HG02642 (cell line): ENCODE results near the gene DNAJC28.
A peak's percentile ranks its signal among the peaks of the same experiment; 100 is the strongest.
"Not testable (repeated sequence)": the region's sequence is repeated elsewhere in the genome, so short reads cannot be mapped to it uniquely, and the experiment has no call there.

Experiments used
- ATAC-seq: cut with Tn5 transposase; IDR thresholded peaks from one replicate; pipeline ENCODE4 v1.9.1; 2021; ENCODE audit warnings: mild to moderate bottlenecking; ENCODE audit not compliant: unreplicated experiment, poor library complexity

Gene DNAJC28, protein sequence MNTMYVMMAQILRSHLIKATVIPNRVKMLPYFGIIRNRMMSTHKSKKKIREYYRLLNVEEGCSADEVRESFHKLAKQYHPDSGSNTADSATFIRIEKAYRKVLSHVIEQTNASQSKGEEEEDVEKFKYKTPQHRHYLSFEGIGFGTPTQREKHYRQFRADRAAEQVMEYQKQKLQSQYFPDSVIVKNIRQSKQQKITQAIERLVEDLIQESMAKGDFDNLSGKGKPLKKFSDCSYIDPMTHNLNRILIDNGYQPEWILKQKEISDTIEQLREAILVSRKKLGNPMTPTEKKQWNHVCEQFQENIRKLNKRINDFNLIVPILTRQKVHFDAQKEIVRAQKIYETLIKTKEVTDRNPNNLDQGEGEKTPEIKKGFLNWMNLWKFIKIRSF

DNA sequence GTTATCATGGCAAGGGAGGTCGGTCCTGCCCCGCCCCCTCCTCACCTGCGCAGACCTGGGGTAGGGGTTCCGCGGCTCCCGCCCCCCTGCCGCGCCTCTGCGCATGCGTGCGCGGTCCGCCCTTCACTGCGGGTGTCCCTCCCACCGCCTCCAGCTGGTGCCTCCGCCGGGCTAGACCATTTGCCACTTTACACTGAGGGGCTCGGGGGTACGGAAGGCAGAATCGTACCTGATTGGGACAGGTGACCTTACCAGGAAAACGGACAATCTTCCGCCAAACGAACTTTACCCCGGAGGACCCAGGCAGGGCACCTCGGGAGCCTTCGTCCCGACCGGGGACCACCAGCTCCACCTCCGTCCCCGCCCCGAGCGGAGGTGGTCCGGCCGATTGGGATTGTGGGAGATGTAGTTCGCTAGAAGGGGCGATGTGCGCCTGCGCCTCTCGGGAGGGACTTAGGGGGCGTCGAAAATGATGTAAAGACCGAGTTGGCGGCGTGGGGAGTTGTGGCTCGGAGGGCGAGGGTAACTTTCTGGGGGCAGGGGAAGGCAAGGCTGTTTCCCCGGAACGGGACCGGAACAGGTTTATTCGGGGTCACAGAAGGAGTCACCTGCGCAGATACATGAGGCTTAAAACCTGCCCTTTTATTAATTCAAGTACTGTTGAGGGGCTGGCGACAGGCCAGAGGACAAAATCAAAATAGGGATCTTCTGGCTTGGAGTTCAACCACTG lies at the start of gene DNAJC28:
Gene DNAJC28 (minus strand): TSS at position 344 of the 730 bp plus-strand sequence. CDS start 2,323 bp downstream, outside the sequence.
- ATAC-seq, result peak; percentile 97

DNA sequence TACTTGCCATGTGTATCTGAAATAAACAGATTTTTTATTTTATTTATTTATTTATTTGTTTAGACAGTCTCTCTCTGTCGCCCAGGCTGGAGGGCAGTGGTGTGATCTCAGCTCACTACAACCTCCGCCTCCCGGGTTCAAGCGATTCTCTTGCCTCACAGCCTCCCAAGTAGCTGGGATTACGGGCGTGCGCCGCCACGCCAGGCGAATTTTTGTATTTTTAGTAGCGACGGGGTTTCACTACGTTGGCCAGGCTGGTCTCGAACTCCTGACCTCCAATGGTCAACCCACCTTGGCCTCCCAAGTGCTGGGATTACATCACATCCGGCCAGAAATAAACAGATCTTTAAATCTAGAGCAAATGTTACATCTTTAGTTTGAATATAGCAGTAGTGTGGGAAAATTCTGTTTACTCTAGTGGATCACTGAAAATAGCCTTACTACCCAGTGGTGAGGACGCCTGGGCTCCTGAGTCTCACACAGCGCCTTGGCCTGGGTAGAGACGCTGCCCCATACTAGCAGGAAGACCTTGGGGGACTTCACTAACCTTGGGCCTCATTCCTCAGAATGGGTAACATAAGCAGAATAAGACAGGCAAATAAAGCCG lies 49.7 kb upstream of the DNAJC28 start:
- no peak for ATAC-seq

DNA sequence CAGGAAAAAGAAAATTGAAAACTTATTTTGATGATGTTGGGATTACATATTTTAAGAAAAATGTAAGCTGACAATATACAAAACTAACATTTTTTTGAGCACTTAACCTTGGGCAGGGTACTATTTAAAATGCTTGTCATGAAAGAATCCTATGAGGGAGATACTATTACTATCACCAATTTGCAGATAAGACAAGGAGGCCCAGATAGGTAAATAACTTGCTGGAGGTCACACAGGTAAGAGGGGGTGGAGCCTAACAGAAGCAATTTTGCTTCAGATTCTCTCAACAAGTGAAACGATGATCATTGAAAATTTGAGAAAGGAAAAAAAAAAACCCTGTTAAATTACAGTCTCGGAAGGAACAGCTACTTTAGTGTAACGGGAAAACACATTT lies 49.2 kb upstream of the DNAJC28 start:
- ATAC-seq, result no peak

DNA sequence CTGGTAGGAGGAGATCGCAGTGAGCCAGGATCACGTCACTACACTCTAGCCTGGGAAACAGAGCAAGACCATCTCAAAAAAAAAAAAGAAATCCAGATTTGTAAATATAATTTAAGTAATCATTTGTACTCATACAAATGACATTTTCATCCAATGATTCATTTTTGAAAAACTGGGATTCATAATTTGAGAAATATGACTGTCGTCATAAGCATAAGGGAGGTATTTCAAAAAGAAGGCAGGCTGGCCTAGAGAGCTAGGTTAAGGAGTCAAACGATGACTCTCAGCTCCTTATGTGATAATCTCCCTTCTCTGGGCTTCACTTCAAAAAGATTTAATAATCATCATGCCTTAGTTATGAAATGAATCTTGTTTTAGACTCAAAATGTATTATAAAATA lies 48.1 kb upstream of the DNAJC28 start:
- no peak for ATAC-seq

DNA sequence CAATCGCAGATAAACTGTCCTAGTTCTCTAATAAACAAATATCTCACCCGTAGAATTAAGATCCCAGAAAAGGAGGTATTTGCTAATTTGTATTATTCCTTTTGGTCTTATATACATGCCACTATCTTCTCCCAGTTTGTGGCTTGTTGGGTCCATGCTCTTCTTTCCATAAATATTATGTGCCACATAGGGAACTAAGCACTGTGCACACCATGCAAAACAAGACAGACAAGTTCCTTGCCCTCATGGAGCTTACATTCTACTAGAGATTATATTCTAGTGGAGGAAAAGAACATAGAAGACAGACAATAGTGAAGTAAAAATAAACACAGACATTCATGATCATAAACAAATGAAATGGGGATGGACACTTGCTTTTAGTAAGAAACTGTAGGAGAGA lies 45.7 kb upstream of the DNAJC28 start:
- ATAC-seq, result no peak

DNA sequence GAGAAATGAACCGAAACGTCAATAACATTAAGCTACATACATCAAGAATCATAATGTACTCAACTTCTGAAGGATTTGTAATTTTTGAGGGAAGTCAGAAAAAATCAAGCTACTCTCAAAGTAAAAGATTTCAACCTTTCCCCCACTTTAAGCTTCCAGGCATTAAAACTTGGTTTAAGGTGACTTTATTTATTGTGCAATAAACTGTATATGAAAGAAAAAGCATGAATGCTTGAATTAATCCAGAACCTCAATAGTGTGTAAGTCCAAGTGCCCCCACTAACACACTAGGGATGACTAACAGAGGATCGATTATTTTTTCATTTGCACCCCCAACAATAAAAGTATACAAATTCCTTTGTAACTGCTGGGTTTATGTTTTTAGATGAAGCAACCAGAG lies 39.5 kb upstream of the DNAJC28 start:
- no peak for ATAC-seq

DNA sequence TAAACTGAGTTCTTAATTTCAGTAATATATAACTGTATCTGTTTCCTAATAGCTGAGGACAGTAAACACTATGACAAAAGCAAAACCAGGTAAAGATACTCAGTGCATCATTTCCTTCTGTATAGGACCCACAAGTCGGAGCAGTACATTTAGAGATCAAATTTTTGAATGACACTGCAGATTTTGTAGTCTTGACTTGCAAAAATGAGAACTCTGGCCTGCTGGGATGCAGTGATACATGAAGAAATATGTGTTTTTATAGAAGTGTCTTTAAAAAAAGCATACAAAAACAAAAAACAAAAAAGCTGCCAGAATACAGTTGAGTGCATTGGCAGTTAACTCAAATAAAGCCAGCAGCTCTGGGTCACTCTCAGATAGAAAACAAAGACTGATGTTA lies 31.4 kb upstream of the DNAJC28 start:
- ATAC-seq, result no peak

DNA sequence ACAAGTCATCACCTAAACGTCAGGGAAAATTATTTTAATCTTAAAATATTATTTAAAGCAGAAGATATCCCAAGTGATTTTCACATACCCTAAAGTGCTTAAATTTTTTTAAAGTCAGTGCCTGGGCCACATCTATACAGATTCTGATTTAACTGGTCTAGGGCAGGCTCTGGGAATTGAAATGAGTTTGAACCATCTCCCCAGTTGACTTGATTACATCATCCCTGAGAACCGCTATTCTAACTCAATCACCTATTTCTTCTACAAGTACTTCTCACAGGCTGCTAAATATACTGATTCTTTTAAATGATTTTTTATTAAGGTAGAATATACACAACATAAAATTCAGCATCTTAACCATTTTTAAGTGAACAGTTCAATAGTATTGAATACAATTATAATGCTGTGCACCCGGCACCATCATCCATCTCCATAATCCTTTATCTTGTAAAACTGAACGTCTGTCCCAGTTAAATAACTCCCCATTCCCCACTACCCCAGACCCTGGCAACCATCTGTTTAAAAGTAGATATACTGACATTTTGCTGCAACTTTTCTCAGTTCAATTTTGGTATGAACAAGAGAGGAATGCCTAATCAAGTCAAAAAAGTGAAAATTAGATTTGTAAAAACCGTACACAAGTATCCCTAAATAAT lies 30.9 kb upstream of the DNAJC28 start:
- ATAC-seq, result no peak

DNA sequence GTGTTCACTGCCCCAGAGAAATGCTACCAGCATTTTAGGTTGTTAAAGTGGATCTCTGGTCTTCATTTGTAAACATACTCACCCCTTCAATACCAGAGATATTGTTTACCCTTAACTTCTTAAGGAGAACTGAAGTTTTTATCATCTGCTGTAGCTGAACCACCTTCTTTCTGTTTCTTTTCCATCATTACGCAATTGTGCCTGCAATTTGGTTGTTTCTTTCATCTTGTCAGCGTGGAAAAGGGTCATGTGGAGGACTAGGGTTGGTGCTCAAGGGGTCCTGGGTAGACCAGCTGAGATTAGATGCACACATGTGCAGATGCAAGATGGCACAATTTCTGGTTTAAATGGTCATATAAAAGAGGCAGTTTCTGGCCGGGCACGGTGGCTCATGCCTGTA lies 27.4 kb upstream of the DNAJC28 start:
- no peak for ATAC-seq

DNA sequence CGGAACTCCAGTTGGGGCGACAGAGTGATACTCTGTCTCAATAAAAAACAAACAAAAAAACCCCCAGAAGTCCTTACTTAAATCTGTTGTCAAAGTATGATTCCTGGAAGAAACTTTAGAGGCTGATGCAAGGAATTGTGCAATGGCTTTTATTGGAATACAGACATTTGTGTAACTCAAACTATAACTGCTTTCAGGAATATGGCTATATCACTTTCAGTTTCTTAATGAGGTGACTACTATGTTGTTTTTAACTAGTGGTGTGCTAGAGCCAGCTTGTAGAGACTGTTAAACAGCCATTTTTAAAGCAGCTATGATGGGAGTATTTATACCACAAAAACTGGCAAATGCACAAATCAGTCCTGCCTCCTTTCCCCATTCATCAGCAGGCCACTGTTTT lies 22.7 kb upstream of the DNAJC28 start:
- no peak for ATAC-seq

DNA sequence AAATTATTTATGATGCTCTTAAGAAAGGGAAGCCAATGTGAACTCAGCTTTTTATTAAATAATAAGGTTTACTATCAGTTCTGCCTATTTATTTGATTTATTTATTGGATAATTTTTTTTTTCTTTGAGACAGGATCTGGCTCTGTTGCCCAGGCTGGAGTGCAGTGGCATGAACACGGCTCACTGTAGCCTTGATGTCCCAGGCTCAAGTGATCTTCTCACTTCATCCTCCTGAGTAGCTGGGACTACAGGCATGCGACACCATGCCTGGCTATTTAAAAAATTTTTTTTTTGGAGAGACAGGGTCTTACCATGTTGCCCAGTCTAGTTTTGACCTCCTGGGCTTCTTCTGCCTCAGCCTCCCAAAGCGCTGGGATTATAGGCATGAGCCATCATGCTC lies 21.0 kb upstream of the DNAJC28 start:
- no peak for ATAC-seq

DNA sequence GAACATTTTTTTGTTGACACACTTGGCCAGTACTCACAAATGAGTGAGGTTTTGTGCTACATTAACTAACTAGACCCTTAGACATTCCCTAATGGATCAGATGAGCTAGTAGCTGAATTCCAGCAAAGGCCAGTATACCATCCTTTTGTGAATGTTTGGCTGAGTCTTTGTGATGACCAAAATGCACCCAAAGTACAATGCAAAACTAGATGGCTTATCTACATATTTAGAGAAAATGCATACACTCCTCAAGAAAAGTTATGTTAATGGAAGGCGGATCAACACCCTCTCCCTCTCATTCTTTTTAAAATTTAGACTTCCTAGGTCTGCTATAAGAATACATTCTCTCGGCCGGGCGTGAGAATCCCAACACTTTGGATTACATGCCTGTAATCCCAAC lies 20.1 kb upstream of the DNAJC28 start:
- ATAC-seq, result no peak

DNA sequence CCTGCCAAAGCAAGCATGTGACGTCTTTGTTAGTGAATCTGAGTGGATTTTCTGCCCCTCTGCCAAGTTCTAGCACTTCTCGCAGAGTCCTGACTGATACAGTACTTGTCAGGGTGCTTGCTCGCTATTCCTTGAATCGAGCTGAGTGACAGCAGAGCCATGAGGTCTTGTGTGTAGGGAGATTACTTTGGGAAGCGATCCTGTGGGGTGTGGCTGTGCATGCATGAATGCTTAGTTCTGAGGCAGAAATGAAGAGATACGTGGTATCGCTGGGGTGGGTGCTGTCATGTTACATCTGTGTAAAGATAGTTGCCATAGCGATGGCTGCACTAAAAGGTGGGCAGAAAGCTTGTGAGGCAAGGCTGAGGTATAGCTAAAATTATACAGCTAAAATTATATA lies 19.3 kb upstream of the DNAJC28 start:
- ATAC-seq, result no peak

DNA sequence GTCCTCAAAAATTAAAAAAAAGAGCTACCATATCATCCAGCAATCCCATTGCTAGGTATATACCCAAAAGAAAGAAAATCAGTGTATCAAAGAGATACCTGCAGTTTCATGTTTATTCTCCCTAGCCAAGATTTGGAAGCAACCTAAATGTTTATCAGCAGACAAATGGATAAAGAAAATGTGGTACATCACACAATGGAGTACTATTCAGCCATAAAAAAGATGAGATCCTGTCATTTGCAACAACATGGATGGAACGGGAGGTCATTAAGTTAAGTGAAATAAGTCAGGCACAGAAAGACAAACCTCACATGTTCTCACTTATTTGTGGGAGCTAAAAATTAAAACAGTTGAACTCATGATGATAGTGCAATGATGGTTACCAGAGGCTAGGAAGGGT lies 15.5 kb upstream of the DNAJC28 start:
- not testable (repeated sequence) for ATAC-seq

DNA sequence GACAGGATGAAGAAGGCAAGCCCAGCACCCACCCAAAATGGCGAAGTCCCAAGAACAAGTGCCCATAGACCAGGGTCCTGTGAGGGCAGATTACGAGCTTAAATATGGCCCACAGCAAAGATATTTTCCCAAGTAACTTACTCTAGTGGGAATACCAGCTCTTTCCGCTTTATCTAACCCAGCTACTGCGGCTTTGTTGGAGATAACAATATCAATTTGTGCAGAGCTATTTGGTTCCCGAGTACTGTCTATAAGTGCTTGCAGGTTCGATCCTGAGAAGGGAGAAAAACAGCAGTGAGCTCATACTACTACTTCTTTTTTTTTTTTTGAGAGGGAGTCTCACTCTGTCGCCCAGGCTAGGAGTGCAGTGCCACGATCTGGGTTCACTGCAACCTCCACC lies 14.3 kb upstream of the DNAJC28 start:
- no peak for ATAC-seq

DNA sequence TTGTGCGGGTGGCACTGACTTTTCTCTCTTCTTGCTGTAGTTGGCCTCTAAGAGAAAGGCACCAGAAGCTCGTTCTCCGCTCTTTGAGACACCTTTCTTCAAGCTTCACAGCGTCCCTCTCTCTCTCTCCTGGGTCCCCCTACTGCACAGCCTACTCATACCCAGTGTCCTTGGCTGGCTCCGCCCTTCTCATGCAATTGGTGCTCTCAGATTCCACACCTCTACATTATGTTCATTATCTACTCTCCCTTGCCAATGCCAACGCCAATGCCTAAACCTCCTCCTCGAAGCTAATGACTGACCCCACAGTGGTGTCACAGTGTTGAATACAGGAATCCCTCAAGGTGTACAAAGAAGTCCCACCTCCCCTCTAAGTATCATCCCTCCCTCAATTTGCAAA lies 4.8 kb upstream of the DNAJC28 start:
- no peak for ATAC-seq

DNA sequence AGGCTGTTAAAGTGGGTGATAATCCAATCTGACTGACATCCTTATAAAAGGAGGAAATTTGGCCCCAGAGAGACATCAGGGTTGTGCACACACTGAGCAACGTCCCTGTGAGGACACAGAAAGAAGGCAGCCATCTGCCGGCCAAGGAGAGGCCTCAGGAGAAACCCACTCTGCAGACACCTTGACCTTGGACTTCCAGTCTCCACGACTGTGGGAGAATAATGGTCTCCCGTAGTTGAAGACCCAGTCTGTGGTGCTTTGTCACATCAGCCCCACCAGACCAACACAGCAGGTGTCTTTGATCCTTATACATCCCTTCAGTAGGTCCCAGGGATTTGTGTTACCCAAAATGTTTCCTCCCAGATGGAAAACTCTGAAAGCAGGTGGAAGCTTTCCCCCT lies 4.2 kb upstream of the DNAJC28 start:
- ATAC-seq, result no peak

DNA sequence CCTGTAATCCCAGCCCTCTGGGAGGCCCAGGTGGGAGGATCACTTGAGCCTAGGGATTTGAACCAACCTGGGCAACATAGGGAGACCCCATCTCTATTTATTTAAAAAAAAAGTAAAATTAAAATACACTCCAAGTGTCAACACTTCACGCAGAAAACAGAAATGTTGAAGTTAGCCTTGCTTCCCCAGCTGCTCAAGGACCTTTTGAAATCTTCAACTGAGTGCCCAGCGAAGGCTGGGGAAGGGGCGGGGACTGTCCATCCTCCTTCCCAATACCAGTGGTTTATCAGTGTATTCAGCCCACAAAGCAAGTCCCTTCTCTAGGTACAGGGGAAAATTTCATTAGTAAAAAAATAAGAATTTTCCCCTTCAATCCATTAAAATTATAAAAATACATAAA lies 2.2 kb upstream of the DNAJC28 start:
- no peak for ATAC-seq

DNA sequence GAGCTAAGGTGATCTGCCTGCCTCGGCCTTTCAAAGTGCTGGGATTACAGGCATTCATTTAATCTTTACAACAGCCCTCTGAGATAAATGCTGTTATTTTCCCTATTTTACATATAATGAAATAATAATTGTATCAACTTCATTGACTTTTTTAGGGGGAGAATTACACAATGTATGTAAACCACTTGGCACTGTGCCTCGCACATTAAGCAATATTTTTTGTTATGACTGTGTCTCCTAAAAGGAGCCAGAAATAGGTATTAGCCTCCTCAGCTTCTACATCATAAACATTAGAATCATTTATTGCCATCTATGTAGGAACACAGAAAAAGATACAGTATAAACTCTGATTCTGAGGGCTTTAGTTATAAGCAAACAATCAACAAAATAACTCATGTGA lies 1.1 kb upstream of the DNAJC28 start:
- no peak for ATAC-seq

DNA sequence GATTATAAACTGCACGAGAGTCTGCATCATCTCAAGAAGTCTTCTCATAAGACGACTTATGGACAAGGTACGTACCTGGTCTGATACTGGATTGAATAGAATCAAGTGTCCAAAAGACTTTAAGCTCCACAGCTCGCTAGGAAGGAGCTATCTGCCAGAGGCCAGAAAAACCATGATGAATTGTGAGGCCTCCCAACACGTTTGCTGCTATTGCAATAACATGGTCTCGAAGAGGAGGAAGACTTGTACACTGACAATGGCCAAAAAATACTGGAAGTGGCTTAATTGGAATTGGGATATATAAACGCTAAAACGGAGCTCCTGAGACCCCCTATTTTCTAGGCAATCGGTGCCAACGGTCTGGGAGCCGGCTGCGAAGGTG lies 534 bp downstream of the DNAJC28 start:
- ATAC-seq, result no peak

DNA sequence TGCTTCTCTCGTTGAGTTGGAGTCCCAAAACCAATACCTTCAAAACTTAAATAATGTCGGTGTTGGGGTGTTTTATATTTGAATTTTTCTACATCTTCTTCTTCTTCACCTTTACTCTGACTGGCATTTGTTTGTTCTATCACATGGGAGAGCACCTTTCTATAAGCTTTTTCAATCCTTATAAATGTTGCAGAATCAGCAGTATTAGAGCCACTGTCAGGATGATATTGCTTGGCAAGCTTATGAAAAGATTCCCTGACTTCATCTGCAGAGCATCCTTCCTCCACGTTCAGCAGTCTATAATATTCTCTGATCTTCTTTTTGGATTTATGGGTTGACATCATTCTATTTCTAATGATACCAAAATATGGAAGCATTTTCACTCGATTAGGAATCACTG lies 2.6 kb downstream of the DNAJC28 start:
- ATAC-seq, result no peak
